Central memory CD8-positive, alpha-beta T cell (primary cell): ENCODE measurements around the gene OBSCN.

Experiments used
- ATAC-seq: fragments of 150-1000 bp; cut with Tn5 transposase; replicated peaks from 2 replicates; pipeline ENCODE4 v1.10.0; 2022; ENCODE audit warnings: mild to moderate bottlenecking, moderate FRiP score, moderate number of reproducible peaks; ENCODE audit not compliant: poor library complexity, severe bottlenecking; ENCODE audit errors: extremely low read depth
- DNase-seq, 2 donors: peaks; one replicate each; pipeline ENCODE4 v3.0.0; 2021; ENCODE audit warnings: low spot score in 2 of 2
- H3K27ac Mint-ChIP-seq: one replicate; pipeline ENCODE4 v1.8.0; 2022; ENCODE audit warnings: low read depth, mild to moderate bottlenecking, moderate library complexity, mixed read lengths
- H3K27me3 Mint-ChIP-seq: one replicate; pipeline ENCODE4 v1.8.0; 2022; ENCODE audit warnings: mixed read lengths
- H3K36me3 Mint-ChIP-seq: one replicate; pipeline ENCODE4 v1.8.0; 2022; ENCODE audit warnings: mild to moderate bottlenecking, moderate library complexity, mixed read lengths; ENCODE audit not compliant: insufficient read depth
- H3K4me1 Mint-ChIP-seq: one replicate; pipeline ENCODE4 v1.8.0; 2022; ENCODE audit warnings: mixed read lengths
- H3K4me3 Mint-ChIP-seq: one replicate; pipeline ENCODE4 v1.8.0; 2022; ENCODE audit warnings: mild to moderate bottlenecking, moderate library complexity, mixed read lengths
- H3K9me3 Mint-ChIP-seq: one replicate; pipeline ENCODE4 v1.8.0; 2022; ENCODE audit warnings: mixed read lengths

Gene OBSCN

GRCh38 chr1:228401782-228402640, 194.2 kb downstream of the OBSCN start:
- no peaks in the 10 kb centered on the region for H3K27me3 Mint-ChIP-seq
- ATAC-seq (no peak), DNase-seq (no peak)
- peaks cover 52% of the 10 kb centered on the region for H3K36me3 Mint-ChIP-seq
- H3K4me1 Mint-ChIP-seq, result peaks cover 69% of the 10 kb centered on the region
- H3K4me3 Mint-ChIP-seq, result no peak overlapping the region
- H3K27ac Mint-ChIP-seq, result peak overlapping the region; percentile 35
- no peaks in the 10 kb centered on the region for H3K9me3 Mint-ChIP-seq

DNA sequence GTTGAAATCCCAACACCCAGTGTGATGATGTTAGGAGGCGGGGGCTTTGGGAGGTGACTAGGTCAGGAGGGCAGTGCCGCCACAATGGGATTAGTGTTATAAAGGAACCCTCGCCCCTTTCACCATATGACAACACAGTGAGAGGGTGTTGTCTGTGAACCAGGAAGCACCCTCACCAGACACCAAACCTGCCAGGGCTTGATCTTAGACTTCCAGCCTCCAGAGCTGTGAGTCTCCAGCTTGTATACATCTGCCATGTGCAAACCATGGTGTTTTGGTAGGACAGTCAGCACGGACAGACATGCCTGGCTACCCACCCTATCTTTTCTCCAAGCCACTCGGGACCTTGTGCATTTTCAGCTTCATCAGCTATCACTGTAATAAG, 194.8 kb downstream of the OBSCN start:
- peaks cover 69% of the 10 kb centered on the region for H3K4me1 Mint-ChIP-seq
- no peak overlapping the region for H3K4me3 Mint-ChIP-seq
- no peaks in the 10 kb centered on the region for H3K27me3 Mint-ChIP-seq
- no peaks in the 10 kb centered on the region for H3K9me3 Mint-ChIP-seq
- DNase-seq, result no peak
- peak overlapping the region; percentile 89 for H3K27ac Mint-ChIP-seq
- peaks cover 54% of the 10 kb centered on the region for H3K36me3 Mint-ChIP-seq
- no peak for ATAC-seq

DNA sequence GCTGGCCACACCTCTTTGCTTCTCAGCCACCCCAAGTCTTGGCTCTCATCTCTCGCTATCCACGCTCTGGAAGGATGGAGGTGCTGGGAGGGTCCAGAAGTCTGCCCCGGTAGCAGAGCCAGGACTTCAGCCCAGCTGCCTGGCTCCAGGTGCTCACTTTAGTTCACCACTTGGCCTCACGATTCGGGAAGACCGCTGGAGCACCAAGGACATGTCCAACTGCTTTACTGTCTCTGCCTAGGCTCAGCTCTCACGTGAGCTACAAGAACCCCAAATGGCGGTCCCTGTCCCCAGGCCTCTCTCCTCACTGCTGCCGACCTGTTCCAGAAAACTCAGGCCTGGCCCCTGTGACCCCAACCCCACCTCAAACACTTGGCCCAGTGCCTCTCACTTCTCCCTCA, 195.4 kb downstream of the OBSCN start:
- H3K4me3 Mint-ChIP-seq, result peak overlapping the region; percentile 90
- H3K36me3 Mint-ChIP-seq, result peaks cover 50% of the 10 kb centered on the region
- no peaks in the 10 kb centered on the region for H3K9me3 Mint-ChIP-seq
- peak overlapping the region; percentile 89 for H3K27ac Mint-ChIP-seq
- ATAC-seq (no peak), DNase-seq (no peak)
- no peaks in the 10 kb centered on the region for H3K27me3 Mint-ChIP-seq
- peaks cover 70% of the 10 kb centered on the region for H3K4me1 Mint-ChIP-seq

GRCh38 chr1:228404107-228404720, 196.4 kb downstream of the OBSCN start:
- Mint-ChIP-seq H3K9me3 (no peaks in the 10 kb centered on the region), H3K4me1 (peaks cover 76% of the 10 kb centered on the region), H3K36me3 (peaks cover 48% of the 10 kb centered on the region), H3K27ac (peak overlapping the region; percentile 89), H3K4me3 (peak overlapping the region; percentile 90), H3K27me3 (no peaks in the 10 kb centered on the region)
- DNase-seq, result no peak
- ATAC-seq, result no peak

DNA sequence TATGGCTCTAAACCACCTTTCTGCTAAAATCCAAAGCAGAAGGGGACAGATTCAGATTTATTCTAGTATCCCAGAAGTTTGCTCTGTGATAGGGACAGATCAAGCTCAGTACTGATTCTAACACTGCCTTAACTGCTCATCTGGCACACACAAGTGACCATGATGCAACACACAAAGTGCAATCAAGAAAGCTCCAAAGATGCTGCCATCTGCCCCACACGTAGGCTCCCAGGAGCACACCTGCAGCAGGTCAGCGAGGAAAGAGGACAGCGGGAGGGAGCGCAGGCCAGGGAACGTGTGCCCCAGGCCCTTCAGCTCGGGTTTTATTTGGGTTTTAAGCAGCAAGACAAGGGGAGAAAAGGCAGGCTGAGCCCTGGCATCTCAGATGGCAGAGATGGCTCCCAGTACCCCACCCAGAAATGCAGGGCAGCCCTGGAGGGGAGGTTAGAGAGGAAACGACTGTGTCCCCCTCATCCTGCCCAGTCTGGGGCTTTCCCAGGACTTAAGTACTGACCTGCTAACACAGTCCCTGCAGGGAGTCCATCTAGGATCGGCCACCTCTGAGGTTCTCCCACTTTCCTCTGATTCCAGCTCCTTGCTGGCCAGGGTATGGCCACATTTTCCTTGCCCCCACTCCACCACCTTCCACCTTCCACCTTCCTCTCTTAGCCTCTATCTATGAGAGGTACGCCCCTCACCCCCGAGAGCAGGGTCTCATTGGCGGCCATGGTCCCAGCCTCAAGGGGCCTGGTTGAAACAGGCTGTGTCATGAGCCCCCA, 197.5 kb downstream of the OBSCN start:
- DNase-seq (no peak), ATAC-seq (no peak)
- peaks cover 42% of the 10 kb centered on the region for H3K36me3 Mint-ChIP-seq
- no peaks in the 10 kb centered on the region for H3K9me3 Mint-ChIP-seq
- peak overlapping the region; percentile 90 for H3K4me3 Mint-ChIP-seq
- no peaks in the 10 kb centered on the region for H3K27me3 Mint-ChIP-seq
- H3K4me1 Mint-ChIP-seq, result peaks cover 78% of the 10 kb centered on the region
- peak overlapping the region; percentile 95 for H3K27ac Mint-ChIP-seq

GRCh38 chr1:228405979-228406228, 198.1 kb downstream of the OBSCN start:
- peak; percentile 8 for ATAC-seq
- no peaks in the 10 kb centered on the region for H3K9me3 Mint-ChIP-seq
- no peak for DNase-seq
- peak overlapping the region; percentile 95 for H3K27ac Mint-ChIP-seq
- H3K36me3 Mint-ChIP-seq, result peaks cover 39% of the 10 kb centered on the region
- no peaks in the 10 kb centered on the region for H3K27me3 Mint-ChIP-seq
- H3K4me1 Mint-ChIP-seq, result peaks cover 79% of the 10 kb centered on the region
- peak overlapping the region; percentile 90 for H3K4me3 Mint-ChIP-seq

DNA sequence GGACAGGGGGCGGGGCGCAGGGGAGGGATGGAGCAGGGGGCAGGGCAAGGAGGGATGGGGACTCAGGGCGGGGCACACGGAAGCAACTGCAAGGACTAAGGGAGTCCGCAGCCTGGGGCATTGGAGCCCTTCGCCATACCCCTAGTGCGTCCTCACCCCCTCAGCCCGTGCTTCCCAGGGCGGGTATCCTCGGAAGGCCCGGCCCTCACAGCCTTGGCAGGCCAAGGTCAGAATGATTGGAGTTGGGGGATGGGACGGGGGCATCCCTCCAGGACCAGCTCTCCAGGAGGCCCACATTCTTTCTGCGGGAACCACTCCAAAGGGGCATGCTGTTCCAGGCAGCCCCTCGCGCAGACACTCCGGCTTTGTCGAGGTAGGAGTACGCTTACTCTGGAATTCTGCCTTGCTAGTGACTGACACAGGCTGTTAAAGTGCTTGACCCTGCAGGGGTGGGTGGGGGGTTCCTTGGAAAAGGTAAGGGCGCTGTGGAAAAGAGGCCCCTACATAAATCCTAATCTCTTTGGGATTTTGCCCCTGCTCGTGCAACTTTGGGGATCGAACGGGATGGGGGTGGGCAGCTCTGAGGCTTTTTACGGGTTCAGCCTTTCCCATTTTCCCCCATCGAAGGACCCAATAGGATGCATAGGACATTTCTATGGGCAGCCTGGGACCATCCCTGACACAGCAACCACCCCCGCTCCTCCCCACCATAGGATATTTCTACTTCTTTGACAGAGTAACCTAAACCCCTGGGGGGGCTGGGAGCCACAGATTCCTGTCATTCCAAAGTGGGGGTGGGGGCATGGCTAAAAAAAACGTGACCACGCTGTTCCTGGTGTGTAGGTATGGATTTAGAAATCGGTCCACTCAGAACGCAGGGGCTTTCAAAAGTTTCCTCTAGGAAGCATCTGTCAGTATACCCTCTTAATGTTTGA, 199.5 kb downstream of the OBSCN start:
- peak overlapping the region; percentile 90 for H3K4me3 Mint-ChIP-seq
- DNase-seq, result no peak
- H3K4me1 Mint-ChIP-seq, result peaks cover 69% of the 10 kb centered on the region
- no peaks in the 10 kb centered on the region for H3K27me3 Mint-ChIP-seq
- ATAC-seq, result peak; percentile 52
- H3K27ac Mint-ChIP-seq, result peak overlapping the region; percentile 95
- H3K9me3 Mint-ChIP-seq, result no peaks in the 10 kb centered on the region
- peaks cover 33% of the 10 kb centered on the region for H3K36me3 Mint-ChIP-seq

GRCh38 chr1:228408041-228408868, 200.4 kb downstream of the OBSCN start:
- peaks cover 26% of the 10 kb centered on the region for H3K36me3 Mint-ChIP-seq
- ATAC-seq (no peak), DNase-seq (no peak)
- H3K9me3 Mint-ChIP-seq, result no peaks in the 10 kb centered on the region
- no peak overlapping the region for H3K27ac Mint-ChIP-seq
- no peaks in the 10 kb centered on the region for H3K27me3 Mint-ChIP-seq
- peaks cover 62% of the 10 kb centered on the region for H3K4me1 Mint-ChIP-seq
- H3K4me3 Mint-ChIP-seq, result peak overlapping the region; percentile 90

DNA sequence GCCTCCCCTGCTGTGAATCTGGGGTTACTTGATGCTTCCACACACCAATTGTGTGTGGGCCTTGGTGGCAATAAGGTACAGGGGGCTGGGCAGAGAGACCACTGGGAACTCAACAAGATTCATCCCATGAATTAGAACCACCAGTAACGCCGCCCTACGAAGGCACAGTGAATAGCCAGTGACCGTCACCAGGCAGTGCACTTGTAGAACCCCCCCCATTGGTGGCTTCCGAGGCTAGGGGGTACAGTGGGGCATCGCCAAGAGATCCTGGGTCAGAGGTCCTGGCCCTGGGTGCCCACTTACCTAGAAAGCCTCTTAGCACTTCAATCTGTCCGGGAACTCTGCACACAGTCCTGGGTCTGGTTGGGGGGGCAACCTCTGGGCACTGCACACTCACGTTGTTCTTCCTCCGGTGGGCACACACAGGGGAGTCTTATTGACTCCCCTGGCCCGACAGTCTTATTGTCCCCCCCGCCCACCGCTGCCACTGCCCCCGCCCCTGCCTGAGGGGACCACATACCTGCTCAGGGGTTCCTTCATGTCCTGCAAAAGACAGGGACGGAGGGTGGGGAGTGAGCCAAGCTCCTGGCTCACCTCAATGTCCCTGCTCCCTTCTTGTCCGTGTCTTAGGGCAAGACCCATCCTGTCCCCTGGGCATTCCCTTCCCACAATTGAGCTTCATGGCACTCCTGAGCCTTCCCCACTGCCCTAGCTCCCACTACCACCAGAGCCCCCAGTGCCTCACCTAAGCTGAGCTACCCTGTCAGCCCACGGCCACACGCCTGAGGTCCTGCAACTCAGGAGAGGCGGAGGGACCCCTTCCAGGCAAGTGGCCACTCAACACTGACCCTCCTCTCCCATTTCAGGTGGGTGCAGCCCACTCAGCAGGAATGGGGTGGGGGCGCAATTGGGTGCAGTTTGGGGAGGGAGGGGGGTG, 201.3 kb downstream of the OBSCN start:
- H3K27ac Mint-ChIP-seq, result no peak overlapping the region
- no peaks in the 10 kb centered on the region for H3K27me3 Mint-ChIP-seq
- H3K4me1 Mint-ChIP-seq, result peaks cover 56% of the 10 kb centered on the region
- no peaks in the 10 kb centered on the region for H3K9me3 Mint-ChIP-seq
- ATAC-seq (no peak), DNase-seq (no peak)
- peaks cover 21% of the 10 kb centered on the region for H3K36me3 Mint-ChIP-seq
- H3K4me3 Mint-ChIP-seq, result no peak overlapping the region

- no peak overlapping the region for H3K4me3 Mint-ChIP-seq
- no peaks in the 10 kb centered on the region for H3K27me3 Mint-ChIP-seq
- peaks cover 20% of the 10 kb centered on the region for H3K36me3 Mint-ChIP-seq
These were observed 202.2 kb downstream of the OBSCN start for GRCh38 chr1:228410015-228410414.

DNA sequence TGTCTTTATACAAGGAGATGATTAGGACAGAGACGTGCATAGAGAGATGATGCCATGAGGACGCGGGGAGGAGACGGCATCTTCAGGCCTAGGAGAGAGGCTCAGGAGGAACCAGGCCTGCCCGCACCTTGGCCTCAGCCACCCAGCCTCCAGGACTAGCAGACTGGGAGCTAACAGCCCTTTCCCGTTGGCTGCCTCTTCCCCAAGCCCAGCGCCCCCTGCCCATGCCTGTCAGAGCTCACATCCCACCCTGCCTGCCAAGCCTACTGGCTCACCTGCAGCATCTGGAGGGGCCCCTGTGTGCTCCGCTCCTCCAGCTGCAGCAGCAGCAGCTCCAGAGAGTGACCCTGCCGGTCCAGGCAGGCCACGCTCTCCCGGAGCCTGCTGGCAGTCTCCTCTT, 202.8 kb downstream of the OBSCN start:
- Mint-ChIP-seq H3K36me3 (peaks cover 14% of the 10 kb centered on the region), H3K4me3 (no peak overlapping the region), H3K4me1 (peaks cover 47% of the 10 kb centered on the region), H3K27ac (peak overlapping the region; percentile 46), H3K27me3 (peaks cover 5% of the 10 kb centered on the region), H3K9me3 (no peaks in the 10 kb centered on the region)
- no peak for ATAC-seq
- no peak for DNase-seq

More at GRCh38 chr1:228410015-228410414, 202.2 kb downstream of the OBSCN start:
- ATAC-seq (no peak), DNase-seq (no peak)
- Mint-ChIP-seq H3K4me1 (peaks cover 48% of the 10 kb centered on the region), H3K9me3 (no peaks in the 10 kb centered on the region), H3K27ac (peak overlapping the region; percentile 53)
